GM11168 (cell line): ENCODE data around the gene TIMM44.
"Not testable (repeated sequence)": the region's sequence is repeated elsewhere in the genome, so short reads cannot be mapped to it uniquely, and the experiment has no call there.

Experiments
- in situ Hi-C: fragments of 300-500 bp; cut with MboI; formaldehyde crosslinking; loops from one replicate; pipeline ENCODE4 v1.12.0; 2022; ENCODE audit warnings: low sequenced_read_pairs; ENCODE audit not compliant: unreplicated experiment

Gene TIMM44

DNA sequence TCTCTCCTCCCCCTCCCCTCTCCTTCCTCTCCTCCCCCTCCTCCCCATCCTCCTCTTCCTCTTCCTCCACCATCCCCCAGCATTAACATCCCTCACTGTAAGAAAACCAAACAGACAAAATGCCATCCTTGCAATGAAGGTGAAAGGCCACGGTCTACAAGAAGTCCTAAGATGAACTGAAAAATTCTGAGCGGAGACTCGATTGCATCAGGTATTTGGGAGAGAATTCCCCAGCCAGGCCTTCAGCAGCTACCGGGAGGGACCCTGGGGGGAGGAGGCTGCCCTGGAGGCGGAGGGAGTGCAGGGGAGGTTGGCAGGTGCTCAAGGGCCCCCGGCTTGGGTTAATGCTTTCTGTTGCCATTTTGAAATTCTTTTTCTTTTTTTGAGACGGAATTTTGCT lies 10.1 kb upstream of the TIMM44 start:
- in situ Hi-C loops, result no loop called here

GRCh38 chr19:7953060-7953459 lies 9.6 kb upstream of the TIMM44 start:
- in situ Hi-C loops, result no loop called here

GRCh38 chr19:7947939-7948338 lies 4.5 kb upstream of the TIMM44 start:
- in situ Hi-C loops, result no loop called here

- in situ Hi-C loops, result no loop called here
Observed at GRCh38 chr19:7944177-7944761, 803 bp upstream of the TIMM44 start.

DNA sequence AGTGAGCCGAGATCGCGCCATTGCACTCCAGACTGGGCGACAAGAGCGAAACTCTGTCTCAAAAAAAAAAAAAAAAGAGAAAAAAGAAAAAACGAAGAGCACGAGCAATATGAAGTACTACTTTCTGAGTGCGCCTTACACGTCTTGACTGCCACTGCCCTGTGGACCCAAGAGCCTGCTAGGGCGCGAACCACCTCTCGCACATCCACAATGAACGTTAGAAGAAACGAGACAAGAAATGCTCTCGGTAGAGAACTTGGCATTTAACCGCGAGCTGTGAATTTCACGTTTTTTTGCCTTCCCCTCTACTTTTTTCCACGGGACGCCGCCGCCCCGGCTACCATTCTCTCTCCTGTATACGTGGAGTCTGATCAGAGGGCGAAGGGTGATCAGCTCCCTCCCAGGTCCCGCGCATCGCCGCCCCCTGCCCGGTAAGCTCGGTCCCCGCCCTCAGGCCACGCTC lies 454 bp downstream of the TIMM44 start:
- in situ Hi-C loops, result no loop called here

DNA sequence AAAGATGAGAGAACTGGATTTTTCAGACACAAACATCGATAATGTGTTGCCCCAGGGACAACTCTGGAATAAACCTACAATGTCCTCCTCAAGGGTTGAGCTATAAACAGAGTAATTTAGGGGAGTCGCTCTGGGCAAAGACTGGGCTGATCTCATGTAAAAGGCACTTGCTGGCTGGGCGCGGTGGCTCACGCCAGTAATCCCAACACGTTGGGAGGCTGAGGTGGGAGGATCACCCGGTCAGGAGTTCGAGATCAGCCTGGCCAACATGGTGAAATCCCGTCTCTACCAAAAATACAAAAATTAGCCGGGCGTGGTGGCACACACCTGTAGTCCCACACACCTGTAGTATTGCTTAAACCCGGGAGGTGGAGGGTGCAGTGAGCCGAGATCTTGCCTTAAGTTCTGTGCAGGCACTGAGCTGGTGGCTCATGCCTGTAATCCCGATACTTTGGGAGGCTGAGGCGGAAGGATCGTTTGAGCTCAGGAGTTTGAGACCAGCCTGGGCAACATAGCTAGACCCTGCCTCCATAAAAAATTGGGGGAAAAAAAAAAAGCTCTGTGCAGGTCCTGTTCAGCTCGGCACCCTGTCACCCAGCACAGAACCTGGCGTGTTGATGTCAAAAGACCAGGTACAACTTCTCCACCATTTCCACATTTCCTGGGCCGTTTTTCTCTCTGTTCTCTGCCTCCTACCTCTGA lies 1.4 kb downstream of the TIMM44 start:
- in situ Hi-C loops, result no loop called here

GRCh38 chr19:7940841-7941240 lies 2.6 kb downstream of the TIMM44 start:
- in situ Hi-C loops, result no loop called here

DNA sequence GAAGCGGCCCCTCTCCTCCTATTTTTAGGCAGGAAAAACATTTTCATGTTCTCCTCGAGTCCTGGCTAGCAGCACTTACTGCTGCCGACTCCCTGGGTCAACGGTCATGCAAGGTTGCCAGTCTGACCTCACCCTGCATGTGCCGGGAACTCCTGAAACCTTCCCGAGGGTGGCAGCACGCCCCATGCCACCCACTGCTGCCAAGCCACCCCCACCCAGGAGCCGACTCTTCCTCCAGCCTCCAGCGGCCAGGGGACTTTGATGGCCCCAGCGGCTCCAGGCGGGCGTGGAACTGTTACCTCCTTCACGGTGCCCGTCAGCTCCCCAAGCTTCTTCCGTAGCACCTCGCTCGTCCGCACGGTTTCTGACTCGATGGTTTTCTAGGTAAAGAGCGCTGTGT lies 8.7 kb downstream of the TIMM44 start:
- in situ Hi-C loops, result no loop called here

GRCh38 chr19:7933828-7934725 lies 9.4 kb downstream of the TIMM44 start:
- in situ Hi-C loops, result no loop called here

DNA sequence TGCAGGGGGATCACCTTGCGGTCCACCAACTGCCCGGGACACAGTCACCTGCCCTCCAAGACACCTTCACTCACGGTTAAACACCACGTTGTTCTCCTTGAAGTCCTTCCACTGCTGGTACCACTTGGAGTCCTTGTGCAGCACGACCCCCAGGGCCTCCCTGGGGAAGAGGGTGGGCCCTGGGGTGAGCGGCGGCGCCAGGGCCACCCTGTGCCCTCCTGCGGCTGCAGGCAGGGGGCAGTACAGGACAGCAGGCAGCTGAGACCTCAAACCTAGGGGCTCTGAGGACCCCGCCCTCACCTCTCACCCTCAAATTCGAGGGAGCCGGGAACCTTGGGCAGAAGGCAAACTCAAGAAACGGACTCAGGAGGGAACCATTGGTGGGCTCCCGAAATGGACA lies 10.1 kb downstream of the TIMM44 start:
- in situ Hi-C loops, result no loop called here

DNA sequence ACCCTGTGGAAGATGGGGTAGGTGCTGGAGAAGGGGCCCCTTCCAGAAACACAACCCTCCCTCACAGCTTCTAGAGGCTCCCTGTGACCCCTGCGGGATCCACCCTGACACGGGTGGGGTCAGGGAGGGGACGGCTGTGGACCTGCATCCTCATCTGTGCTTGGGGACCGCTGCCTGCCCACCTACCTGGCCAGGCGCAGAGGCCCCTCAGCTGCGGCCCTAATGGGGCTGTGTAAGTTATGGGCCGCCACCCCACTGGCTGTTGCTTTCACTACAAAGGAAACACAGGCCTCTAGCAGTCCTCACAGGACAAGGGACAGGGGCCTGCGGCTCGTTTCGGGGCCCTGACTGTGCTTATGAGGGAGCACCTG lies 10.6 kb downstream of the TIMM44 start:
- in situ Hi-C loops, result no loop called here

- in situ Hi-C loops, result no loop called here
Observed at GRCh38 chr19:7932276-7932929, 11.1 kb downstream of the TIMM44 start.

DNA sequence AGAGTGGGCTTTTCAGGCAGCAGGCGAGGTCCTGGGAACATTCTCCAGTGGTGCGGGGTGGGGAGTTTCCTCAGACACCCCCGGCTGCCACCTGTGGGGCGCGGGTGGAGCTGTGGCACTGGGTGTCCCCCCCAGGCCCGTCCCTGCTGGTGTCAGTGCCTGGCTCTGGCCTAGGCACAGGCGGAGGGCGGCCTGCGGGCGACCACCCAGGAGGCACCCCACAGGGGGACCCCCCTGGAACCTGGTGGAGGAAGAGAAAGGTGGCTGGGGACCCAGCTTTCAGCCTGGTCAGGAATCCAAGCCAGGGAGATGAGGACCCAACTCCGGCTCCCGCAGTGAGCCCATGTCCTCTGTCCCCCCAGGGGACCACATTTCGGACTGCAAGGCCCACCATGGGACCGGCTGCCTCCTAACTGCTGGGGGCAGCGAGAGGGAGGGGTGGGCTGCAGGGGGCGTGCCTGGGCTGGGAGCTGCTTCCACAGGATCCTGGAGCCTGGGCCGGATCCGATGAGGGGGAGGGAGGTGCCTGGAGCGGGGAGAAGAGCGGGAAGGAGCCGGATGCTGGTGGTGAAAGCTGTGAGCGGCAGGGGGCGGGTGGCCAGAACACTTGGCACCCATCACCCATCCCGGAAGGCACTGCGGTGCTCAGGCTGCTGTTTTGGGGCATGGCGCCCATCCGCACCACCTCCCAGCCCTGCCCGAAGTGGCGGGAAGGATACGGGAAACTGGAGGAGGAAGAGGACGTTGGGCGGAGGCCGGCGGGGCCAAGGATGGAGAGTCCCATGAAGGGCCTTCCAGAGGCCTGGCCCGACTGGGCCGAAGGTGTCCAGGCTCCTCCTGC lies 12.0 kb downstream of the TIMM44 start:
- in situ Hi-C loops, result no loop called here

GRCh38 chr19:7930765-7931164 lies 12.7 kb downstream of the TIMM44 start:
- in situ Hi-C loops, result no loop called here

- in situ Hi-C loops, result not testable (repeated sequence)
Observed at GRCh38 chr19:7930030-7930429, 13.4 kb downstream of the TIMM44 start.

DNA sequence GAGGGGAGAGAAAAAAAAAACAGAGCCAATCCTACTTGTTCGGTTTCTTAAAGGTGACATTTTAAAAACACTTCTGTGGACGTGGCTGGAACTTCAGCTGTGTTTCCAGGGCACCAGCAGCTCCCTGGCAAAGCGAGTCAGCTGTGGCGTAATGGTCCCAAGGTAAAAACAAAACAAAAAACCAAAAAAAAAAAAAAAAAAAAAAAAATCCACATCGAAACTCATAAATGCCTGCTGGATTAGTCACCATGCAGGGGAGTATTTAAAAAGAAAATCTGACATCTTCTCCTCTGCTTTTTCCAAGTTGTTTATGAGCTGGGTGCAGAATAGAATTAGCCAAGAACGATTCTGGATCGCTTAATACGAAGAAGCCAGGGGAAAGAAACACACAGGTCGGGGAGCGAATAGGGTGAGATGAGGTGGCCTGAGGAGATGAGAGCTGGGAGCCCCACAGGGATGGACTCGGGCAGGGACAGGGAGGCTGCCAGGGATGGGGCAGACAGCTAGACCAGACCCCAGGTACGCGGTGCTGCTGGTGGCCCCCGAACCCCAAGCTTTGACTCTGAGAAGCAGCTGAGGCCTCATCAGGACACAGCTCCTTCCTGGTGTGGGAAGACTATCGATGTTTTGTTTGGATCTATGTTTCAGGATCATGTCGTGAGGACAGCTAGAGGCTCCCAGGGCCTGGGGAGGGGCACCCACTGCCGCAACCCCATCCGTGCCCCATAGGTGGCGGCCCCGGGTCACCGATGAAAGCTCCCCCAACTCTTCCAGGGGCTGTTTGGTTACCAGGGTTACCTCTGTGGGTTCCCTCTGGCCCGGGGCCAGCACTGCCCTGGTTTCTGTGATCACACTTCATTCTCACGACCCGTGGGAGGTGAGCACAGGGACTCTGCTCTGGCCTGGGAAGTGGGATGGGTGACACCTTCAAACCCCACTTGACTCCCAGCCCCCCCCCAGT lies 14.4 kb downstream of the TIMM44 start:
- in situ Hi-C loops, result no loop called here

- in situ Hi-C loops, result no loop called here
Observed at GRCh38 chr19:7928334-7928706, 15.1 kb downstream of the TIMM44 start.

GRCh38 chr19:7927605-7928333 lies 15.7 kb downstream of the TIMM44 start:
- in situ Hi-C loops, result no loop called here
